Osteoblast (primary cell): ENCODE measurements around the gene NRXN2. TPM values are rescaled to one million over a fixed set of nuclear protein-coding genes. Genes with fewer than 3 reads are reported as not detected.

Experiments used
- DNase-seq: peaks from one replicate; pipeline ENCODE4 v3.0.0; 2011; ENCODE audit warnings: low spot score, mixed read lengths; ENCODE audit not compliant: insufficient read length; ENCODE audit errors: missing footprints
- H2AFZ ChIP-seq: 2 replicates; pipeline ENCODE4 v1.6.0; 2011; ENCODE audit warnings: mild to moderate bottlenecking, low read length
- H3K27ac ChIP-seq: 2 replicates; pipeline ENCODE4 v1.5.1; 2011; ENCODE audit warnings: mild to moderate bottlenecking, low read depth, low read length, moderate library complexity
- H3K27me3 ChIP-seq: 2 replicates; pipeline ENCODE4 v1.6.0; 2012; ENCODE audit warnings: mild to moderate bottlenecking, control low read depth, inconsistent platforms, low read length, moderate library complexity; ENCODE audit not compliant: insufficient read depth
- H3K36me3 ChIP-seq: 2 replicates; pipeline ENCODE4 v1.5.1; 2011; ENCODE audit warnings: mild to moderate bottlenecking, low read length, control low read depth, moderate library complexity; ENCODE audit not compliant: insufficient read depth
- H3K4me1 ChIP-seq: 2 replicates; pipeline ENCODE4 v1.5.1; 2011; ENCODE audit warnings: mild to moderate bottlenecking, low read length, control low read depth, moderate library complexity; ENCODE audit not compliant: insufficient read depth
- H3K4me2 ChIP-seq: 2 replicates; pipeline ENCODE4 v1.6.0; 2011; ENCODE audit warnings: mild to moderate bottlenecking, low read length; ENCODE audit not compliant: insufficient read depth
- H3K4me3 ChIP-seq: fragments of 200-600 bp; sonication (generic); 3 replicates; pipeline ENCODE4 v1.5.1; 2012; ENCODE audit warnings: mild to moderate bottlenecking, low read length, inconsistent platforms; ENCODE audit not compliant: insufficient read depth
- H3K79me2 ChIP-seq: 2 replicates; pipeline ENCODE4 v1.6.0; 2012; ENCODE audit warnings: mild to moderate bottlenecking, low read length, control low read depth, inconsistent platforms; ENCODE audit not compliant: insufficient read depth
- H3K9me3 ChIP-seq: 2 replicates; pipeline ENCODE4 v1.5.1; 2011; ENCODE audit warnings: low read depth, low read length, control low read depth
- H4K20me1 ChIP-seq: 2 replicates; pipeline ENCODE4 v1.6.0; 2012; ENCODE audit warnings: mild to moderate bottlenecking, low read length, control low read depth; ENCODE audit not compliant: insufficient read depth
- total RNA-seq: library from RNA; depleted of rRNA; stranded (reverse); fragments of >200 nt; gene quantifications from 2 replicates; pipeline ENCODE4 v1.2.3, GENCODE V29; 2012
- TF ChIP-seq, protein P1 (sequence below): IDR thresholded peaks from 2 replicates; pipeline ENCODE4 v1.5.1; 2011; ENCODE audit warnings: mild to moderate bottlenecking, low read depth, low read length, moderate library complexity; ENCODE audit errors: extremely low read depth

NRXN2 gene
- total RNA-seq, 1 donor, result 90.1 TPM

DNA sequence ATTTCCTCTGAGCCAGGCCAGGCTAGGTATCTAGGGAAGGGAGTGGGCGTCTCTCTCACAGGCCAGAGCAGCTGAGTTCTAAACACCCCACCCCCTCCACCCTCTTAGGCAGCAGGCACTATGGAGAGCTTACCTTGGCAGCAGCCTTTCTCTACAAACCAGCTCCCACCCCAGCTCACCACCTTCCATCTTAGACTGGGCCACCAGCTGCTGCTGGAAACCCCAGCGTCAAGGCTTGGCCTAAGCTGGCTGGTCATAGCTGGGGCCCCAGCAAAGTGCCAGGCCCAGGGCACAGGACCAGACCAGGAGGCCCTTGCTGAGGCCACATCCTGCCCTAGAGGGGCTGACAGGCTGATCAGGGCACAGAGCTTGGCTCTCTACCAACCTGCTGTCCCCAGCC, 111.8 kb downstream of the NRXN2 start:
- Histone ChIP-seq H3K27me3 (no peaks in the 10 kb centered on the region), H2AFZ (no peak overlapping the region), H3K4me1 (peaks cover 11% of the 10 kb centered on the region), H3K4me3 (no peak overlapping the region), H3K4me2 (no peak overlapping the region), H3K9me3 (no peaks in the 10 kb centered on the region), H4K20me1 (peaks cover 23% of the 10 kb centered on the region), H3K27ac (no peak overlapping the region), H3K36me3 (peaks cover 19% of the 10 kb centered on the region), H3K79me2 (no peaks in the 10 kb centered on the region)
- DNase-seq, result no peak
- TF ChIP-seq, protein P1, sequence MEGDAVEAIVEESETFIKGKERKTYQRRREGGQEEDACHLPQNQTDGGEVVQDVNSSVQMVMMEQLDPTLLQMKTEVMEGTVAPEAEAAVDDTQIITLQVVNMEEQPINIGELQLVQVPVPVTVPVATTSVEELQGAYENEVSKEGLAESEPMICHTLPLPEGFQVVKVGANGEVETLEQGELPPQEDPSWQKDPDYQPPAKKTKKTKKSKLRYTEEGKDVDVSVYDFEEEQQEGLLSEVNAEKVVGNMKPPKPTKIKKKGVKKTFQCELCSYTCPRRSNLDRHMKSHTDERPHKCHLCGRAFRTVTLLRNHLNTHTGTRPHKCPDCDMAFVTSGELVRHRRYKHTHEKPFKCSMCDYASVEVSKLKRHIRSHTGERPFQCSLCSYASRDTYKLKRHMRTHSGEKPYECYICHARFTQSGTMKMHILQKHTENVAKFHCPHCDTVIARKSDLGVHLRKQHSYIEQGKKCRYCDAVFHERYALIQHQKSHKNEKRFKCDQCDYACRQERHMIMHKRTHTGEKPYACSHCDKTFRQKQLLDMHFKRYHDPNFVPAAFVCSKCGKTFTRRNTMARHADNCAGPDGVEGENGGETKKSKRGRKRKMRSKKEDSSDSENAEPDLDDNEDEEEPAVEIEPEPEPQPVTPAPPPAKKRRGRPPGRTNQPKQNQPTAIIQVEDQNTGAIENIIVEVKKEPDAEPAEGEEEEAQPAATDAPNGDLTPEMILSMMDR, result no peak

GRCh38 chr11:64610596-64610995, 112.4 kb downstream of the NRXN2 start:
- H3K9me3 ChIP-seq, result no peaks in the 10 kb centered on the region
- no peak overlapping the region for H3K27ac ChIP-seq
- H4K20me1 ChIP-seq, result peaks cover 22% of the 10 kb centered on the region
- no peak overlapping the region for H3K4me2 ChIP-seq
- DNase-seq, result no peak
- H2AFZ ChIP-seq, result no peak overlapping the region
- H3K79me2 ChIP-seq, result no peaks in the 10 kb centered on the region
- H3K27me3 ChIP-seq, result no peaks in the 10 kb centered on the region
- TF ChIP-seq, protein P1, result no peak
- peaks cover 14% of the 10 kb centered on the region for H3K4me1 ChIP-seq
- no peak overlapping the region for H3K4me3 ChIP-seq
- peaks cover 14% of the 10 kb centered on the region for H3K36me3 ChIP-seq

DNA sequence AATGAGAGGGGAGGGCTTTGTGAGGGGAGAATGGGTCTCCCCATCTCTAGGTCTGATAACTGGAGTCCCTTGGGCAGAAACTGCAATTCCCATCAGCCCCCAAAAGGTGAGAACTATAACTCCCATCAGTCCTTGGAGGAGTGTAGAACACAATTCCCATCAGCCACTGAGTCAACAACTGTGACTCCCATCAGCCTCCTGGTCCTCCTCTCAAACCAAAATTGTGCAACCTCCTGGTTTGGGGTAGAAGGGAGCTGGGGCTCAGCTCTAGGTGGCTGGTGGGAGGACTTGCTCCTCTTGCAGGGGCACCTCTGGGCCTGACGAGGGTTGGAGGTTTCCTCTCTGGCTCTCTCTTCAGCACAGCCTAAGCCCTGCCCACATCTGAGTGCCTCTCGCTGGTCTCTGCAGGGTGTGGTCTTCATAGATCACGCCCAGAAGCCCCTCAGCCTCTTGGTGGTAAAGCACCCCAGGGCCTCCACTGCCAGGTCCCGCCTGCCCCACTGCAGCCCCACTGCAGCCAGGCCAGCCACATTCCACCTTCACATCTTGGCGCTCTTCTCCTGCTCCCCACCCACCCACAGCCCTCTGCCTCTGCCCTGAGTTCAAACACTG, 113.5 kb downstream of the NRXN2 start:
- Histone ChIP-seq H3K4me1 (peaks cover 14% of the 10 kb centered on the region), H2AFZ (no peak overlapping the region), H3K27me3 (no peaks in the 10 kb centered on the region), H3K4me2 (no peak overlapping the region), H3K79me2 (no peaks in the 10 kb centered on the region), H4K20me1 (peaks cover 22% of the 10 kb centered on the region), H3K27ac (no peak overlapping the region), H3K9me3 (no peaks in the 10 kb centered on the region), H3K4me3 (no peak overlapping the region), H3K36me3 (peaks cover 5% of the 10 kb centered on the region)
- DNase-seq, result peak; percentile 65
- TF ChIP-seq, protein P1, result no peak

- DNase-seq, result peak; percentile 84
- Histone ChIP-seq H3K27ac (no peak overlapping the region), H3K9me3 (no peaks in the 10 kb centered on the region), H3K79me2 (no peaks in the 10 kb centered on the region), H2AFZ (no peak overlapping the region), H4K20me1 (peaks cover 22% of the 10 kb centered on the region), H3K27me3 (no peaks in the 10 kb centered on the region), H3K4me3 (peak overlapping the region; percentile 35), H3K4me2 (peak overlapping the region; percentile 60), H3K36me3 (peaks cover 5% of the 10 kb centered on the region), H3K4me1 (peaks cover 14% of the 10 kb centered on the region)
- TF ChIP-seq, protein P1, result no peak
Observed at GRCh38 chr11:64608636-64609035, 114.4 kb downstream of the NRXN2 start.
